GM19372 (cell line): ENCODE results near the gene FCMR.

Experiments used
- ATAC-seq: cut with Tn5 transposase; IDR thresholded peaks from one replicate; pipeline ENCODE4 v1.9.1; 2021; ENCODE audit warnings: mild to moderate bottlenecking, low read depth, moderate library complexity; ENCODE audit not compliant: unreplicated experiment

The FCMR gene

DNA sequence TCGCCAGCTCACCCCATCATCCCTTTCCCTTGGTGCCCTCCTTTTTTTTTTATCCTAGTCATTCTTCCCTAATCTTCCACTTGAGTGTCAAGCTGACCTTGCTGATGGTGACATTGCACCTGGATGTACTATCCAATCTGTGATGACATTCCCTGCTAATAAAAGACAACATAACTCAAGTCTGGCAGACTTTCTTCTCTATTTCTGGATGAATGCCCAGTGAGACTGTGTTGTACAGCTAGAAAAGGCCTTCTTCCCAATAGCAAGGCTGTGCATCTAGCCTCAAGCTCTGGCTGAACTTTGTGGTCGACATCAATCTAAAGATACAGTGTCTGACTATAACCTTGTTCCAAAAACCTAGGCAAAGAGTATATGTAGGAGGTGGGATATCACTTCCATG is 18.1 kb downstream of the FCMR start:
- no peak for ATAC-seq

DNA sequence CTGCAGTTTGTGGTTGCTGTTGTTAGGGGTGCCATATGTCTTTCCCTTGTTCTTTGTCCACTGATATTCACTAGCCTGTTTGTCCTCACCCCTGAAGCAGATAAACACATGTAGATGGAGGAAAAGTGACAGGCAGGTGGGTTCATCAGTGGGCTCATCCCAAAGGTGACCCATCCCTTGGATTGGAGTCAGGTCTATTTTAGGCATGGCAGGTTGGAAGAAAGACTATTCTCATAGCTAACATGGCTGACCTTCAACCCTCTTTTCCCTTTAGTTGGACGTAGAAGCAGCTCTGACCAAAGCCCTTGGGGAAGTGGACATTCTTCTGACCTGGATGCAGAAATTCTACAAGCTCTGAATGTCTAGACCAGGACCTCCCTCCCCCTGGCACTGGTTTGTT is 19.0 kb downstream of the FCMR start:
- ATAC-seq: no peak

DNA sequence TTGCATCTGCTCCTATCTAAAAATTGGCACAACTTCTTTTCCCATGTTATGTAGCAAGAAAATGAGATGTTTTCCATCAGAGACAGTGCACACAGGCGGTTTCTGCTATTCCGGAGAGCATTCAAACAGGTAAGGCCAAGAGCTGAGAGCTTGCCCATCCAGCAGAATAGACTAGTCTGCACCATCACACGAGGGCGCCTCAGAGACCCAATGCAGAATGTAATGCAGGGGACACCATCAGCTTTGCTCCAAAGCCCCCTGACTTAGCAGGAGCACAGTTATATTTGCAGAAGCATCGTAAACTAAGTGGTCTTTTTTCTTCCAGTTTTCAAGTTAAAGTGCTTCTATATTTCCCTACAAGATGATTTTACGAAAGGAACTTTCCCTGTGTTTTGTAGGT is 19.8 kb downstream of the FCMR start:
- ATAC-seq: no peak

DNA sequence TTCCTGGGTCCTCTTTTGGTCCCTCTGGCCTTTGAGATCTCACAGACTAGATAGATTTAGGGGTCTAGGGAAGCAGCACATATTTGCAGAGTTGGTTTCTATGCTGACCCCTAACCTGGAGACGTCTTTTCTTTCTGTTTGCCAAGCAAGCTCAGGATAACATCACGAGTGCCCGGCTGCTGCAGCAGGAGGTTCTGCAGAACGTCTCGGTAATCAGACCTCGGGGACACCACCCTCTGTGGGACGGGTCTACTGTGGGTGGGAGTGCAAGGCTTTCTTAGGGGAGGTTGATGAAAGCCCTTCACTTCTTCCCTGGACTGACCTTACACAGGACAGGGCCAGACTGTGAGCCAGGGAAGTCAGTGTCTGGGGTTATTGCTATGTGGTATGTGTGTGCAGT is 21.6 kb downstream of the FCMR start:
- ATAC-seq: no peak

DNA sequence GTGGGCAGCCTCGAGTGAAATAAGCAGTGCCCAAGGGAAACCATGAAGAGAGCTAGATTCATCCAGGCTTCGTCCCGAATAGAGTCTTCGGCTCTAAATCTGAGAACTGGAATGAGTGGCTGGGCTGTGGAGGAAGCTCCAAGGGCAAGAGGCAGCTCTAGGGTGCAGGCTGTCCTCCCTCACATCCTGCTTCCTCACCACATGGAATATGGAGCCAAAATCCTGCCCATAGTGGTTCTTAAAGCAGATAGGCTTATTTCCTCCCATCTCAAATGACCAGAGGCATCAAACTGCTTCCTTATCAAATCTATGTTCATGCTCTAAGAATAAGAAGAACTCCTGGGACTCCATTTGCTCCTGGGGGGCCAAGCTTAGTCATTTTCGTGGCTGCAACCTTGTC is 22.0 kb downstream of the FCMR start:
- ATAC-seq: no peak

DNA sequence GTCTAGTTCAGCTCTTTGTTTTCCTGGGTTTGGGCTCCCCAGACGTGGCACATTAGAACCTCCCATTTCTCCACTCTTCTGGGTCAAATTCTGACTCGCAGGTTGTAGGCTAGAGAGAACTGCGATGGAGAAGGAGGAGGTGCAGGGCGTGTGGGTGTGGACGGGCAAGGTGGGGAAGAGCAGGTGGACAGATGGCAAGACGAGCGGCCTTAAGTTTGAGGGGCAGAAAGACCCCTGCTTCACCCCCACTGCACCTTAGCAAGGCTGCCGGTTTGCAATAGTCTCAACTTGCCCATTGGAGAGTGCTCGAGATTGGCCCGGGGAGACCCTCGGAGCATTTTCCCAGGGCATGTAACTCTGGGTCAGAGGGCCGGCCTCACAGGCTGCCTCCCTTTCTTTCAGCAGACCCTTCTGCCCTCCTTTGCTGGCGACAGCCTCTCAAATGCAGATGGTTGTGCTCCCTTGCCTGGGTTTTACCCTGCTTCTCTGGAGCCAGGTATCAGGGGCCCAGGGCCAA is 22.8 kb downstream of the FCMR start:
- no peak for ATAC-seq

DNA sequence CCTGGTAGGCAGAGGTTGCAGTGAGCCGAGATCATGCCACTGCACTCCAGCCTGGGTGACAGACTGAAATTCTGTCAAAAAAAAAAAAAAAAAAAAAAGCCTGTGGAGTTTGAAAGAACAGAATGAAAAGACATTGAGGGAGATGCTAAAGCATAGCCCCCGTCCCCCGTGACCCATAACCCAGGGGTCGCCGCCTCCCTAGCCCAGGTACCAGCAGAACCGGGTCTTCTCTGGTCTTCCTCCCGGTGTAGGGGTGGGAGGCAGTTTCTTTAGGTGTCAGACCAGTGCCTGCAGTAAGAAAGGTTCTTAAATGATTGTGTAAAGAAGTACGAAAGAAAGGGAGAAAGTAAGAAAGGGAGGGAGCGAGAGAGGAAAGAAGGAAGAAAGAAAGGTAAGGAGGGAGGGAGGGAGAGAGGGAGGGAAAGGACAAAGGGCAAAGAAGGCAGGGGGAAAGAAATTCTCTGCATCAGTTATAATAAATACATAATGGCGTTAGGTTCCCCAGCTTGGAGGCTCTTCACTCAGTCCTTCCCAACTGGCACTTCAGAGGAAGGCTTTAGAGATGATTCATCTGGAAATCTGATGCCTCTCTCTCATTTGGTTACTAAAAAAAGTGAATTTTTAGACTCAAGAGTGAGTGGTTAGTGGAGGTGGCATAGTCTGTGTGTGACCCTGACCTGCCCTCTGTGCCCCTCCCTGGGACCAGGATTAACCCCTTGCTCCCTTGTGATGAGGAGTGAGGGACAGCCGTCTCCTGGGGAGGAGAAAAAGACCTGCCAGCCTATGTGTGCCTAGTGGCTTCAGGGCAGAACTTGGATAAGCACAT is 23.4 kb downstream of the FCMR start:
- ATAC-seq: no peak

DNA sequence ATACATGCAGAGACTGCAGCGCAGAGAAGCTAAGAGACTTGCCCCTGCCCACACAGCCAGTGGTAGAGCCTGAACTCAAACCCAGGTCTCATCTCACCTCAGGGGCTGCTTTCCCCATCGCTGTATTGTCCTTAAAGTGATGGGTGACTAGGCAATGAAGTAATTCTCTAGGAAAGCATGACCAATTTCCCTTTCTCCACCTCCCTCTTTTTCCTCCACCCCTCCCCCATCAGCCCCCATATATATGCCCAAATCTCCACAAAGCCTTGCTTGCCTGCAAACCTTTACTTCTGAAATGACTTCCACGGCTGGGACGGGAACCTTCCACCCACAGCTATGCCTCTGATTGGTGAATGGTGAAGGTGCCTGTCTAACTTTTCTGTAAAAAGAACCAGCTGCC is 24.6 kb downstream of the FCMR start, which contains the start of gene IL24:
IL24 (plus strand) TSS at position 269 of the 400 bp plus-strand sequence. CDS start 390 bp downstream, outside the sequence.
- ATAC-seq: no peak

DNA sequence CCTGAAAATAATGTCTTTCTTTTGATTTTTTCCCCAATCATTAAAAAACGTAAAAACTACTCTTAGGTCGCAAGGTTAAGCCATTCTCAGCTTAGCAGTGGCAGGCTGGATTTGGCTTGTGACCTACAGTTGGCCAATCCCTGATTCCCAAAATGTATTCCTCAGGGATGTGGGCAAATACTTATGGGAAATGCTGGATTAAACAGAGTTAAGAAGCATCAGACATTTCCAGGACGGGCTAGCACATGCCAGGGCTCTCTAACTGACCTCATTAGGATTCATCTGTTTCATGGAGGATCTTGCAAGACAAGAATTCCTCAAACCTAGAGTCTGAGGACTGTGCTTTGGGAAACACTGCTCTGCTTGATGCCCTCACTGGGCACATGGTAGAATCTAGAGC is 25.5 kb downstream of the FCMR start:
- ATAC-seq: no peak

DNA sequence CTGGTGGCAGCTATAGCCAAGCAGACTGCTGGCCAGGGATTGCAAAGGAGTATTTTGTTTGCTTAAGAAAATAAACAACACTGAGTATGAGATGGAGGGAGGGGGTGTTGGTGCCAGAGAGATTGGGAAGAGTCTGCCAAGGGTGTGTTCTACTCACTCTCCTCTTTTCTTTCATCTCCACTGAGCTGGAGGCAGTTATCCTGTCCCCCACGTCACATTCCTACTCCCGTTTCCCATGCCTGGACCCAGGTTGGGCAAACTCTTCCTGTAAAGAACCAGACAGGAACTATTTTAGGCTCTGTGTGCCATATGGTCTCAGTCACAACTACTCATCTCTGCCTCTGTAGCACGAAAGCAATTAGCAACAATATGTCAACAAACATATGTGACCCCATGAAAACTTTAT is 25.9 kb downstream of the FCMR start:
- no peak for ATAC-seq

DNA sequence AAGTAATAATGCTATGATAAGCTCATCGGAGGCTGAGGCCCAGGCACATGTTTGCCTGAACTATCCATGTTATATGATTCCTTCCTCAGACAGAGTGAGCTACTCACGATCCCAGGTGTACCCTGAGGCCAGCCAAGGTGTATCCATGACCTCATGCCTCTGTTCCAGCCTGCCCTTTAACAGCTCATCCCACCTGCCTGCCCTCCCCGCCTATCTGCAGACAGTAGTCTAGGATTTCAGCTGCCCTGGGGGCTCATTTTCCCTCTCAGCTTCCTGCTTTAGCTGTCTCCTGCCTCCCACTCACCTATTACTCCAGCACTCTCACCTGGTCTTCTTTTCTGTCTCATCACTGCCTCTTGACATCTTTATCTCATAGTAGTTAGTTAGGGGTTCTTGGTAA is 26.4 kb downstream of the FCMR start:
- no peak for ATAC-seq

DNA sequence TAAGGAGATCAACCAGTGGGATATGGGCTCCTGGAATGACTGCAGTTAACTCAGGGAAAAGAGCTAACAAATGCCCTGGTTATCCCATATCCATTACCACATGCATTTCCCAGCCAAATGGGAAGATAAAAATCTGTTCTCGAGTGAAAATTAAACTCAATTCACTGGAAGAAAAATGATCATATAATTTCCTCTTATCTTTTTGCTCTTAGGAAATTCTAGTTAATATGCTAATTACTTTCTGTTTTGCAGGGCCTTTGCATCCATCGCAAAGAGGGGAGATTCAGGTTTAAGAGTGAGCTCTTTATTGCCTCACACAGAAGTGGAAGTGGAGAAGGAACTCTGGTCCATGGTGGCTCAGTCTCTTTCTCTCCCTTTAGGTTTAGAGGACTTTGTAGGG is 28.4 kb downstream of the FCMR start:
- ATAC-seq: no peak

DNA sequence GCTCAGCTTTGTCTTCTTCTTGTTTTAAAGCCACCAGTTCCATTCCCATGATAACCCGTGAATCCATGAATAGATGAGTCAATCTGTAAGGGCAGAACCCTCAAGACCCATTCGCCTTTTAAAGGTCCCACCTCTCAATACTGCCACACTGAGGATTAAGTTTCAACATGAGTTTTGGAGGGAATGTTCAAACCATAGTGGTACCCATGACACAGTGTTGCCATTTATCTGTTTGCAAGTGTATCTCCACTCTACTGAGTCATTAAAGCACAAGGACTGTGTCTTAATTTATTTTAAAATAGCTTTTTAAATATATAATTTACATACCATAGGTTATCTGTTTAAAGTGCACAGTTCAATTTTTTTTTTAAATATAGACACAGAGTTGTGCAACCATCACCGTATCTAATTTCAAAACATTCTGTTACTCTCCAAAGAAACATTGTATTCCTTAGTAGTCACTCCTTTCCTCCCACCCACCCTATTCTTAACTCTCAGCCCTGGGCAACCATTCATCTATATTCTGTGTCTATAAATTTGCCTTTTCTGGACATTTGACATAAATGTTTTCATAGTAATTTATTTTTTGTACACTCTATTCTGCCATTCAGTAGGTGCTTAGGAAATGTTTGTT is 29.3 kb downstream of the FCMR start:
- no peak for ATAC-seq

DNA sequence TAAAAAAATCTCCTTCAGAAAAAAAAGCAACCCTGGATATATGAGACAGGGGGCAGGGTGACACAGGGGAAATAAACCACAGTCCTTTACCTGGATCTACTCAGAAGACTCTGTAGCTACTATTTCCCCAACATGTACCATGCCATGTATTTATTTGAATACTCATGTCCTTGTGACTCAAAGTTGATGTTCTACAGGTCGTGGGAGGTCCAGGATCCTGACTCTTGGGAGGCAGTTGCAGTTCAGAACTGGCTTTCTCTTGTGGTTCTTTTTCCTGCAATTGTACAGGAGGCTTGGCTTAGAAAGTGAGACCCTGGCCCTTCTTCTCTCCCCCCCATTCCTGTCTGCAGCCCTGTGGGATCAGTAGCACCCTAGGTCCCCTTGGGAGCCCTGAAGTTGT is 30.3 kb downstream of the FCMR start:
- no peak for ATAC-seq

DNA sequence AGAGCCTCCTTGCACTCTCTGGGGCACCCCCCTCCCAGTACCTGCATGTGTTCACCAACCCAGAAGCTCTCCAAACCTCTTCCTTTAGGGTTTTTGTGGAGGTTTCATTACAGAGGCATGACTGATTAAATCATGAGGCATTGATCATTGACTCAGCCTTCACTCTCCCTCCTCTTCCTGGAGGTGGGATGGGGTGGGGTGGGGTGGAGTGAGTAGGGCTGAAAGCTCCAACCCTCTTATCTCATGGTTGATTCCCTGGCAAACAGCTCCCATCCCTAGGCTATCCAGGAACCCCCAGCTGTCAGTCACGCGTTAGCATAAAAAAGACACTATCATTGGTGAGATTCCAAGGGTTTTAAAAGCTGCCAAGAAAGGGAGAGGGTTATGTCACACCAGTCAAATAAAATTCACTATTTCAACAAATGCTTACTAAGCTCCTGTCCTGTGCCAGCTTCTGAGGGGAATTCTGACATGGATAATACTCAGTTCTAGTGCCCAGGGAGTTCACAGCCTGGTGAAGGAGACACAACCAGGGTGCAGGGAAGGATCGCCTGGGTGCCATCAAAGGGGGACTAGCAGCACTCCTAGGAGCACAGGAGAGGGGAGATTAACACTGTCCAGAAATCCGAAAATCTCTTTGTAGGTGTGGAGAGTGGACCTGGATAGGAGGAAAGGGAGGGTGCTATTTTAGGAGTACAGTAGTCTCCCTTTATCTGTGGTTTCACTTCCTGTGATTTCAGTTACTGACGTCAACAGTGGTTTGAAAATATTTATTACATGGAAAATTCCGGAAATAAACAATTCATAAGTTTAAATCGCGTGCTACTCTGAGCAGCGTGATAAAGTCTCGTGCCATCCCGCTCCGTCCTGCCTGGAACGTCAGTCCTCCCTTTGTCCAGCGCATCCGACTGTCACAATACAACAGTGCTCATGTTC is 31.3 kb downstream of the FCMR start:
- ATAC-seq: no peak

DNA sequence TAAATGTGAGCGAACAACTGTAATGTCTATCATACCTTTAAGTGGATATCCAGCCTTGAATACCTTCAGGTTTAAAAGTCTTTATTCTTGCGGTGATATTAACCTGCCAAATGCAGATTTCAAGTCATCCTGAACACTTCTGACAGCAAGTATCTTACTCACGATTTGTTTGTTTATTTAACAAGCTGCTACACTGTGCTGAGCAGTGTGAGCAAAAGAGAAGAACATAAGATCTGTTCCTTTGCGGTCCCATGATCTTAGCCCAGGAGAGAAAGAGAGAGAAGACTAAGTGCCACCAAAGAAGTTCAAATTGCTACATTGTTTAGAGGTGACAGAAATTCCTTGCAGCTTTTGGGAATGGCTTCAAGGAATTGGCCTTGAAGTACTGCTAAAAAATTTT is 34.0 kb downstream of the FCMR start:
- no peak for ATAC-seq

DNA sequence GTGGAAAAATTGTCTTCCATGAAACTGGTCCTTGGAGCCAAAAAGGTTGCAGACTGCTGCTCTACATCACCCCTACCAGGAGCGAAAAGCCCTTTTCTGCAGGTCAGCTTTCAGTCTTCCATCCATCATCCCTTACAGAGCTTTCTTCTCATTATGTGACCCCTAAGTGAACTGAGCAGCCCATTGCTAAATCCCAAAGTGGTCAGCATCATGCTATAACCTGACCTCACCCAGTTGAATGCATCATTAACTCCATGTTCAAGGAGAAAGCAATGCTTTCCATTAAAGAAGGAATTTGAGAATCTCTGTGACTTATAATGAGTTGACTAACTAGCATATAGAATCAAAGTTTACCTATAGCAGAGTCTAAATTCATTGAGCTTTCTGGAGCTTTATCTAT is 34.9 kb downstream of the FCMR start:
- no peak for ATAC-seq

DNA sequence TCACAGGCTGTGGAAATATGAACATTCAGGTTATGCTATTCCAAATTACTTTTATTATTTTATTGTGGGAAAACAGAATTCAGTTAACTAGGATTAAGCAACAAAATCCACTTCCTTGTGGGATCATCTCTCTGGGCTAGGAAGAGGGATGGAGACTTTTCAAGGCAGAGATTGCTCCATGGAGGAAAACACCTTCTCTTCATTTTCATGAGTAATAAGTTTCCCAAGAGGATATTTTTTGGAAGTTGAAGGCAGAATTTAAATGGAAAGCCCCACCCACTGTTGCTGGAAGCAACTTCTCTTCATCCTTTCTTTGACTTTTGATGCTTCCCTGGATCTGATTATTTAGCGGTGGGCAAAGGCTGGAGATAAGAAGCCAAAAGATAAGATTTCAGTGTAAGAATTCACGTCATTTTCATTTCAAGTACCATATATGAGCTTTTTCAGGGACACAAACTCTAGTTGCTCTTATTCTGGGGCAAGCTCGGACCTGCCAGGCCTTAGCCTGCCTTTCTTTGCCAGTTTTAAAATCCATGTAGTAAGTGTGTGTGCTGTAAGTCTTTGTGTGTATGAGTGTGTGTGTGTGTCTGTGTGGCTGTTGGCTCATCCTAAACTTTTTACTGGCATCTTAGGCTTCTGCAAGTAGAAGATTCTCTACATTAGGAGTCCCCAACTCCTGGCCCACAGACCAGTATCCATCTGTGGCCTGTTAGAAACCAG is 36.2 kb downstream of the FCMR start:
- ATAC-seq: no peak

DNA sequence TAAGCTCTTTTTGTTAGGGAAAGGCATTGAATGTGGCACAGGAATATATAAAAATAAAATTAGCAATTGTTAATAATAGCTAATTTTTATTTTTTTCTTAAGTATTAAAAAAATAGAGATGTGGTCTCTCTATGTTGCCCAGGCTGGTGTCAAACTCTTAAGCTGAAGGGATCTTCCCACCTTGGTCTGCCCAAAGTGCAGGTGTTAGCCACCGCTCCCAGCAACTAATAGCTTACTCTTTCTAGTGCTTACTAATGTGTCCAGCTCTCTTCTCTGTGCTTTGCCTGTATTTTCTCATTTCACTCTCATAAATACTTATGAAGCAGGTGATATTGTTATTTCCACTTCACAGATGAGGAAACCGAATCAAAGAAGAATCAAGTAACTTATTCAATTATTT is 37.9 kb downstream of the FCMR start:
- ATAC-seq: no peak

DNA sequence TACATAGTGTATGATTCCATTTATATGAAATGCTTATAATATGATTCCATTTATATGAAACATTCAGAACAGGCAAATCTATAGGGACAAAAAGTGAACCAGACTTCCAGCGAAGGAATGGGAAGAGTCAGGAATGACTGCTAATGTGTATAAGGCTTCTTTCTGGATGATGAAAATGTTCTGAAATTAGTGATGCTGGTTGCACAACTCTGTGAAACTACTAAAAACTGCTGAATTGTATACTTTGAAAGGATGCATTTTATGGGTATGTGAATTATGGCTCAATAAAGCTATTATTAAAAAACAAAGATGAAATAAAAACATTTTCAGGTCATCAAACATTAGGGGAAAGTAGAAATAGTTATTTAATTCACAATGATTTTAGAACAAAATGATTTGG is 38.6 kb downstream of the FCMR start:
- no peak for ATAC-seq
